ENCODE results near the gene CARHSP1.

Gene CARHSP1

GRCh38 chr16:8869212-8869987, 594 bp upstream of the CARHSP1 start:
- DNase-seq: peak; percentile 53

DNA sequence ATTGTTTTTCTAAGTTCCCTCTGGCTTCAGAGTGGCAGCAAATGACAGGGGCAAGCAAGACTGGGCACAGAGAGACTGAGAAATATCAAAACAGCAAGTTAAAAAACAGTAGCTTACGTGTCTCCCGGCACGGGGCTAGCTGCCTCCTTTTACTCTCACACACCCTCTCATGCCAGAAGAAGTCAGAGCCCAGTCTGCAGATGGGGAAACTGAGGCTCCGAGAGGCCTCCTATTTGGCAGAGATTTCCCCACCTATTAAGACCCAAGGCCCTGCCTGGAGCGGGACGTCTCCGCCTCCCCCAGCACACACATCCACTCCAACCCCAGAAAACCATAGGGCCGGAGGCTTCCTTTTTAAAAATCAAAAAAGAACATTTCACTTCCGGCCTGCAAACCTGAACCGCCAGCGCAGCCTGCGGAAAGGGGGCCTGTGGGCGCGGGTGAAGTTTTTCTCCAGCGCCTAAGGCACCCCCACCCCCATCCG, 832 bp downstream of the CARHSP1 start:
- DNase-seq: no peak

GRCh38 chr16:8867216-8867931, 1.4 kb downstream of the CARHSP1 start:
- peak; percentile 79 for DNase-seq

- no peak for DNase-seq
These were observed 2.0 kb downstream of the CARHSP1 start for GRCh38 chr16:8866884-8867215.

DNA sequence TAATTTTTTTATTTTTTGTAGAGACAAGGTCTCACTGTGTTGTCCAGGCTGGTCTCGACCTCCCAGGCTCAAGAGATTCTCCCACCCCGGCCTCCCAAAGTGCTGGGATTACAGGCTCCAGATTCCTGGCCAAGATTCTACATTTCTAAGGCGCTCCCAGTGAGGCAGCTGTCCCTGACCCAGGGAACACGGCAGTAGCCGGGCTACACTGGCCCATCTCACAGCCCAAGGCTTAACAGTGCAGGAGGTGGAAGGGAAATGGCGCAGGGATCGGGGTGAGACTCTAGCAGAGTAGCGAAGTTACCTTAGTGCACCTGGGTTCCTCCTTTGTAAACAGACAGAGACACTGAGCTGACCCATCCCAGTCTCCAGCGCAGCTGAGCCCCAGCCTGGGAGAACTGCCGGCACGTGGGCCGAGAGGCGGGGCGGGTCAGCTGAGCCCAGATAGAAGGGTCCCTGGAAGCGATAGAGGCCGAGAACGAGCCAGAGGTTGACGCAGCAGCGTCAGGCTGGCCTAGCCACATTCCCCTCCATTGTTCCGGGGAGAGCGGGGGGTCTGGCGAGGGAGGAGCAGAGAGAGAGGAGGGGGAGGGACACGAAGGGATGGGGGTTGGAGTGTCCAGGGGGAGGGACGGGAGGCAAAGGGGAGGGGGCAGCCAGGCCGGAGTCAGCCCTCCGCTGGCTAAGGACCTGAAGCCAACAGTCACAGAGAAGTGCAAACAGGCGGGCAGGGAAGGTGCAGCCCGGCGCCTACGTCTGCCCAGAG, 2.5 kb downstream of the CARHSP1 start:
- DNase-seq: peak; percentile 90

- DNase-seq: no peak
These were observed 3.5 kb downstream of the CARHSP1 start for GRCh38 chr16:8865145-8865882.

DNA sequence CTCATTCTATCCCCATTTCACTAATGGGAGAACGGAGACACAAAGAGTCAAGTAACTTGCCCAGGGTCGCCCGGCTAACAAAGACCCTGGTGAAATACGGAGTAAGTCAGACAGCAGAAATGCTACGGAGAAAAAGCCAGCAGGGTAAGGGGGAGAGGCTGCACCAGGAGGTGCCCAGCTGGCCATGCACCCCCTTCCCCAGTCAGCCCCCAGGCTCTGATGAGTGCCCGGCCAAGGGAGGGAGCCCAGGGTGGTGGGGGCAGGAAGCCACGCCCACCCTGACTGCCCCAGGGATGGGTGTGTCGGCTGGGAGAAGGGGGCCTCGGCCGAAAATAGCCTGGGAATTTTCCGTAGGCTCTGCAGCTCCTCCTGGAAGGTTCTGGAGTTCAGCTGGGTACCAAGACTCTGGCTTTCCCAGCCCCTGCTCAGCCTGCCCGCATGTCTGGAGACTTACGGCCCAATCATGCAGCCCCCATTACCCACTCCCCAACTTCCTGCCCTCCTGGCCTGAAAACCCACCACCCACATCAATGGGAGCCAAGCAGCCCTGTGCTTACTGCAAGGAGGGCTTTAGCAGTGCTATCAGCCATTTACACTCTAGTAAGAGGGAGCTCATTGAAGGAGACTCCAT, 4.2 kb downstream of the CARHSP1 start:
- no peak for DNase-seq

GRCh38 chr16:8863594-8864424, 5.0 kb downstream of the CARHSP1 start:
- DNase-seq: no peak

DNA sequence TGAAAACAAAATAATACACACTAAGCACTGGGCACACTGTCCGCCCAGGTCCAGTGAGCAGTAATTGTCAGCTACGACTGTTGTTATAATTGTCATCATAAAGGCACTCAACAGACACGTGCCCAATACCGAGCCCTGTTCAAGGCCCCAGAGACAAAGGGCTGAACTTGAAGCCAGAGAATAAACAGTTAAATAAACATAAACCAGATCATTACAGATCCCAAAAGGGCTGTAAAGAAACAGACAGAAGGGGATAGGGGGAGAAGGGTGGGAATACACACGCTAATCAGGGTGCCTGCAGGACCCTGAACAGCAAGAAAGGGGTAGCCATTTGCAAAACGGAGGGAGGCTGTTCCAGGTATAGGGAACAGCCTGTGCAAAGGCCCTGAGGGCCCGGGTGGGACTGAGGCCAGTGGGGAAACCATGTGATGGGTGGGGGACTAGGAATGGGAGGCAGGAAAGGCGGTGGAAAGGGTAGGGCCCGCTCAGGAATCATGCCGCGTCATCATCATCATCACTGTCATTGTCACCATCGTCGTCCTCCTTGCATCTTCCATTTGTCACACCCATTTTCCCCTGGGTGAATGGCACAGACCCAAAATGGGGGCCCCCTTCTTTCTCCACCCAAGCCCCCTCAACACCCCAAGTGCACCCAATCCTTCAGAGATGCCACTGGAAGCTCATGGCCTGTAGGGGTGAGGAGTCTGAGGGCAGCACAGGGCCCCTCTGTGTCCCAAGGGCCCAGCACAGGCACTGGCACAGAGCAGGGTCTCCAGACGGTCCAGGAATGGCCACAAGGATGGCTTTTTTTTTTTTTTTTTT, 6.3 kb downstream of the CARHSP1 start:
- no peak for DNase-seq

DNA sequence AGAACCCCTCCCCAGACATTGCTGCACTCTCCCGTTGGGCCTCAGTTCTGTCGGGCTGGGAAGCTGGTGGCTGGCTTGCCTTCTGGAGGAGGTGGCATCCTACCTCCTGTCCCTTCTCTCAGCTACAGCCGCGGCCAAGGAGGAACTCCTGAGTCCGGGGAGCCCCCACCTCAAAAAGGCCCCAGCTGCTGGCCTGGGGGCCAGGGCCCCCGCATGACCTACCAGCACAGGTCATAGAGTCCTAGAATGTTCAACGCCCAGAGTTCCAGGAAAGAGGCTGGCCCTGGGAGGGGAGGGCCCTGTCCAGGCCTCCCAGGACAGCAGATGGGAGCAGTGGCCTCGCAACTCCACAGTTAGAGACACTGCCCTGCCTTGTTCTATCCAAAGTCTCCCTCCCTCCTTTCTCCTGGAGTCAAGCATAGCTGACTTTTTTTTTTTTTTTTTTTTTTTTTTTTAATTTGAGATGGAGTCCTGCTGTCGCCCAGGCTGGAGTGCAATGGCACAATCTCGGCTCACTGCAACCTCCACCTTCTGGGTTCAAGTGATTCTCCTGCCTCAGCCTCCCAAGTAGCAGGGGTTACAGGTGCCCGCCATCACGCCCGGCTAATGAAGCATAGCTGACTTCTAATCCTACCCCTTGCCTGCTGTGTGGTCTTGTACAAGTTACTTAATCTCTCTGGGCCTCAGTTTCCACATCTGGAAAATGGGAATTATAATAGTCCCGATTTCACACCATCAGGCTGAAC, 7.1 kb downstream of the CARHSP1 start:
- no peak for DNase-seq

- no peak for DNase-seq
These were observed 8.6 kb downstream of the CARHSP1 start for GRCh38 chr16:8859913-8860881.

DNA sequence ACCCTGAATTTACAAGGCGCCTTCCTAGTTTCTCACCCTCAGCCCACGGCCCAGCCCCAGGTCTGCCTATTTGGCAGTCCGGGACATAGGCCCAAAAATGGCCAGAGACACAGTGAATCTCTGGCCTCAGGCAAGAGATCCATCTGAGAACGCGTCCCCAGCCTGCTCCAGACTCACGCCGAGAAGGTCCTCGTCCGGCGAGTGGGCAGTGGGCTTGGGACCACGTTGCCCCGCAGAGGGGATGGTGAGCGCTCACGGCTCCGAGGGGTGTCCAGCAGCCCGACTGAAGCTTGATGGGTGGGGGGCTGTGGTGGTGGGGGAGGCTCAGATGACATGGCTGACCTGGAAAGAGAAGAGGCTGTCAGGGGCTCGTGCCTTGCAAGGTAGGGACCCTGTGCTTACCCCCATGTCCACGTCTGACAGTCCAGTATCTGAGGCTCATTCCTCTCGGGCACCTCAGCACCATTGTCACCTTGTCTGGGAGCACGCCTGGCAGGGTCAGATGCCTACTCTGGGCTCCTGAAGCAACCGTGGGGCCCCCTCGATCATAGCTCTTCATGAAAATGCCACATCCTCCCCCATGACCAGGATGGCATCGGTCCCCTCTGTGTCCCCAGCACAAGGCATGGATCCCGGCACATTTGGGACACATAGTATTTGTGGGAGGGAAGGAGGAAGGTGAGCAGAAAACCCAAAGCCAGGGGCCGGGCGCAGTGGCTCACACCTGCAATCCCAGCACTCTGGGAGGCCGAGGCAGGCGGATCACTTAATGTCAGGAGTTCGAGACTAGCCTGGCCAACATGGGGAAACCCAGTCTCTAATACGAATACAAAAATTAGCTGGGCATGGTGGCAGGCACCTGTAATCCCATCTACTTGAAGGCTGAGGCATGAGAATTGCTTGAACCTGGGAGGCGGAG, 9.6 kb downstream of the CARHSP1 start:
- DNase-seq: no peak

GRCh38 chr16:8855972-8856371, 12.8 kb downstream of the CARHSP1 start:
- DNase-seq: no peak

DNA sequence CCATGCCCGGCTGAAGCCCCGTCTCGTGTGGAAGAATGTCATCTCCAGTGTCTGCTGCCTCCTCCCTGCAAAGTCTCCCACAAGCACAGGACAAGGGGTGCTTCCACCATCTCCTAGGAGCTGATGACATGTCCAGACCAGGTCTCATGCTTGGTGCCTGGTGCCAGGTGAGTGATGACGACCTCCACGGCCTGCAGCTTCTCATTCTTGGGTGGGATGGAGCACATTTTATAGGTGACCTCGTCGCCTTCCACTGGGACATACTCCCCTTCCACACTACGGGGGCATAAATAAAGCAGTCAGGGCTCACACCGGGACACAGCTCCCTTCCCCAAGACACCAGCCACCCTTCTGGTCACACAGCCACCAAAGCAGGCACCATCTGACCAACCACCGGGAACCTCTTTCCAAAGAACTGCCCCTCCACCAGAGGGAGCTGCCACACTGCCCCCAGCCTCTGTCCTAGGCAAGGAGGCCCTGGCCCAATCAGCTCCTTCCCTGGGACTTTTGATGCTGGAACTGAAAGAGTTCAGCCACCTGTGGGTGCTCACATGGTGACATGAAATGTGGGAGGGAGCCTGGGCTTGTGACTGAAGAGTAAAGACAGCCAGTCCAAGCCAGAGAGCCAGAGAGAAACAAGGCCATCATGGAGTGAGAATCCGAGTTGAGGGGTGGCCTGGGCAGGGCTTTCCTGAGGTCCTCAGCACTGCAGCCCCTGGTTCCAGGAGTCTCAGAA, 13.6 kb downstream of the CARHSP1 start:
- no peak for DNase-seq

- no peak for DNase-seq
These were observed 14.4 kb downstream of the CARHSP1 start for GRCh38 chr16:8854298-8854948.

- DNase-seq: no peak
These were observed 15.2 kb downstream of the CARHSP1 start for GRCh38 chr16:8853611-8854010.
